ENCODE results near the gene KRTAP5-8. TPM values are rescaled to one million over a fixed set of nuclear protein-coding genes. Genes with fewer than 3 reads are reported as not detected.
"Not testable (repeated sequence)": the region's sequence is repeated elsewhere in the genome, so short reads cannot be mapped to it uniquely, and the experiment has no call there.

Gene KRTAP5-8, protein sequence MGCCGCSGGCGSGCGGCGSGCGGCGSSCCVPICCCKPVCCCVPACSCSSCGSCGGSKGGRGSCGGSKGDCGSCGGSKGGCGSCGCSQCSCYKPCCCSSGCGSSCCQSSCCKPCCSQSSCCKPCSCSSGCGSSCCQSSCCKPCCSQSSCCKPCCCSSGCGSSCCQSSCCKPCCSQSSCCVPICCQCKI
- polyA plus RNA-seq = not detected

DNA sequence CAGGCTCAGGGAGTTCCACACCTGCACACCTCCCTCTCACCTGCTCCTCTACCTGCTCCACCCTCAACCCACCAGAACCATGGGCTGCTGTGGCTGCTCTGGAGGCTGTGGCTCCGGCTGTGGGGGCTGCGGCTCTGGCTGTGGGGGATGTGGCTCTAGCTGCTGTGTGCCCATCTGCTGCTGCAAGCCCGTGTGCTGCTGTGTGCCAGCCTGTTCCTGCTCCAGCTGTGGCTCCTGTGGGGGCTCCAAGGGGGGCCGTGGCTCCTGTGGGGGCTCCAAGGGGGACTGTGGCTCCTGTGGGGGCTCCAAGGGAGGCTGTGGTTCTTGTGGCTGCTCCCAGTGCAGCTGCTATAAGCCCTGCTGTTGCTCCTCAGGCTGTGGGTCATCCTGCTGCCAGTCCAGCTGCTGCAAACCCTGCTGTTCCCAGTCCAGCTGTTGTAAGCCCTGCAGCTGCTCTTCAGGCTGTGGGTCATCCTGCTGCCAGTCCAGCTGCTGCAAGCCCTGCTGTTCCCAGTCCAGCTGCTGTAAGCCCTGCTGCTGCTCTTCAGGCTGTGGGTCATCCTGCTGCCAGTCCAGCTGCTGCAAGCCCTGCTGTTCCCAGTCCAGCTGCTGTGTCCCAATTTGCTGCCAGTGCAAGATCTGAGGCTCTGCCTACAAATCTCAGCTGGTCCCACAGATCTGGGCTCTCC, at the start of gene KRTAP5-8:
Gene KRTAP5-8 (plus strand): TSS at position 49 of the 689 bp plus-strand sequence. CDS start 31 bp downstream, at position 80.
- not testable (repeated sequence) for H3K27ac Mint-ChIP-seq; H3K36me3 Mint-ChIP-seq; H3K27me3 Mint-ChIP-seq (ENCODE audit: low read depth in 3 of 3); H3K4me1 Mint-ChIP-seq; H3K9me3 Mint-ChIP-seq; H3K4me3 Mint-ChIP-seq; DNase-seq

DNA sequence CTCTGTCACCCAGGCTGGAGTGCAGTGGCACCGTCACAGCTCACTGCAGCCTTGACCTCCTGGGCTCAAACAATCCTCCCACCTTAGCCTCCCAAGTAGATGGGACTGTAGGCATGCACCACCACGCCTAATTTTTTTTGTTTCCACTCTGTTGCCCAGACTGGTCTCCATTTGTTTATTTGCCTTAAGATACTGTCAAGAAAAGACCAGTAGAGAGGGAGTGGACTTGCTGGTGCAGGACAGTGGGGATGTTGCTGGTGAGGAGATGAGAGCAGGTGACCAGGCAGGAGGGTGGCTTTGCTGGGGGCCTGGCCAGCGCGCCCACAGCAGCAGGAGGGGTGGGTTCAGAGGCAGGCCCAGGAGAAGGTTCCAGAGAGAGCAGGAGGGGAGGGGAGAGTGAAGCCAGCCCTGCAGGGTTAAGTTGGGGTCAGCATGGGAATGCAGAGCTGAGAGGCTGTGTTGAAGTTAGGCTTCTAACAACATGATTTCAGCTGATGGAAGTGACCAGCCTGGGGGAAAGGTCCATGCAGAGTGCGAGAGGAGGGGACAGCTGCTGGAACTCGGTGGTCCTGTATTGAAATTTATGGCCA, 49.0 kb upstream of the KRTAP5-8 start:
- no peaks in the 10 kb centered on the region for H3K9me3 Mint-ChIP-seq
- no peak overlapping the region for H3K4me3 Mint-ChIP-seq
- peak overlapping the region in 3 of 6 donors; percentile 35 to 55 (median 49) for H3K27ac Mint-ChIP-seq
- no peak for DNase-seq
- H3K36me3 Mint-ChIP-seq = peaks cover 35 to 57% (median 41%) of the 10 kb centered on the region in 3 donors
- peaks cover 0 to 3% (median 0%) of the 10 kb centered on the region in 3 donors for H3K27me3 Mint-ChIP-seq (ENCODE audit: low read depth in 3 of 3)
- H3K4me1 Mint-ChIP-seq = no peaks in the 10 kb centered on the region

DNA sequence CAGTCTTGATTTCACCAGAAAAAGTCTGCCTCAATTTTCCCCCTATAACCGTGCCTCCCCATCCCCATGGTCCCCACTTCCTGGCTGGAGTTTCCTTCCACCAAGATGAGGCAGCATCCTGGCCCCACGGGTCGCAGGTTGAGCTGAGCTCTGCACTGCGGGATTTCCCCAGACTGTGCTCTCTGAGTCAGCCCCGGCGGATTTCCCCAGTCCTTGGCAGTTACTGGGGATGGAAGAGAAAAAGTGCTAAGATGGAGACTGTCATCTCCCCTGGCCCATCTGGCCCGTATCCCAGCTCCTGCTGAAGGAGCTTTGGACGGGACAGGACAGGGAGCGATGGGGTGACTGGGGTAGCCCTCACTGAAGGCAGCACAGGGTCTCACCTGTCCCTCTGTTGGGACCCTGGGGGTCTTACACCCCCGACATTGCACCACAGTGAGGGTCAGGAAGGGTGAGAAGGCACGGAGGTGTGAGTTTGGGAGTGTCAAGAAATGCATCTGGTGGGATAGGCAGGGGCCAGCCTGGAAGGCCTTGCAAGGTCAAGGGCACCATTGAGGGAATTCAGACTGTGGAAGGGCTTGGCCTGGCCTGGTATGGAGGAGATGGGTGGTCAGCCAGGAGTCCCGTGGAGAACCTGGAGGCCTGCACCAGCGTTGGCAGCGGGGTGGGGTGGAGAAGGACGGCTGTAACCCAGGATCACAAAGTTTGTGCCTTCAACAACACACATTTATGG, 48.3 kb upstream of the KRTAP5-8 start:
- Mint-ChIP-seq H3K4me1 (no peaks in the 10 kb centered on the region), H3K27ac (peak overlapping the region in 2 of 6 donors; percentile 49 to 55), H3K9me3 (no peaks in the 10 kb centered on the region), H3K36me3 (peaks cover 31 to 56% (median 36%) of the 10 kb centered on the region in 3 donors), H3K27me3 (ENCODE audit: low read depth in 3 of 3) (peaks cover 0 to 3% (median 0%) of the 10 kb centered on the region in 3 donors), H3K4me3 (no peak overlapping the region)
- no peak for DNase-seq

DNA sequence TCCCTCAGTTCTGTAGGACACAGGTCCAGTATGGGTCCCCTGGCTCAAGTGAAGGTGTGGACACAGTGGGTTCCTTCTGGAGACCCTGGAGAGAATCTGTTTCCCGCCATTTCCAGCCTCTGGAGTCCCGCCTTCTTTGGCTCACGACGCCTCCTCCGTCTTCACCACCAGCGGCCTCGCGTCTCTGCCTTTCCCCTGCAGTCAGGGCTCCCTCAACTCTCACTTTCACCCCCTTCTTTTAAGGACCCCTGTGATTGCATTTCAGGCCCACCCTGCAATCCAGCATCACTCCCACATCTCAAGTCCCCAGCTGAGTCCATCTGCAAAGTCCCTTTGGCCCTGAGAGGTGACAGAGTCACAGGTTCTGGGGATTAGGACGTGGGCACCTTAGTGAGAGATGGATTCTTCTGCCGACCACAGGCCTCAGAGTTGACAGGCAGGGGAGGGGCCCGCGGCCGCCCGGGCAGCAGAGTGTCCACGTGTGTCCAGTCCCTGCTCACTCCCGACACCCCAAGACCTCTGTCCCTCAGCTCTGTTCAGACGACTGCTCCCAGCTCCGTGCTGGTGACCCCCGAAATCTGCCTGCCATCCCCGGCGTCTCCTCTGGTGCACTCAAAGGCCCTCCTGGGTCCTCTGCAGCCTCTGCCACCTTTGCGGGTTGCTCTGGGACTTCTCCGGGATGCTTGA, 47.6 kb upstream of the KRTAP5-8 start:
- Mint-ChIP-seq H3K27me3 (ENCODE audit: low read depth in 3 of 3) (peaks cover 0 to 3% (median 0%) of the 10 kb centered on the region in 3 donors), H3K9me3 (no peaks in the 10 kb centered on the region), H3K36me3 (peaks cover 33 to 56% (median 35%) of the 10 kb centered on the region in 3 donors), H3K27ac (no peak overlapping the region), H3K4me3 (no peak overlapping the region), H3K4me1 (no peaks in the 10 kb centered on the region)
- DNase-seq = no peak

DNA sequence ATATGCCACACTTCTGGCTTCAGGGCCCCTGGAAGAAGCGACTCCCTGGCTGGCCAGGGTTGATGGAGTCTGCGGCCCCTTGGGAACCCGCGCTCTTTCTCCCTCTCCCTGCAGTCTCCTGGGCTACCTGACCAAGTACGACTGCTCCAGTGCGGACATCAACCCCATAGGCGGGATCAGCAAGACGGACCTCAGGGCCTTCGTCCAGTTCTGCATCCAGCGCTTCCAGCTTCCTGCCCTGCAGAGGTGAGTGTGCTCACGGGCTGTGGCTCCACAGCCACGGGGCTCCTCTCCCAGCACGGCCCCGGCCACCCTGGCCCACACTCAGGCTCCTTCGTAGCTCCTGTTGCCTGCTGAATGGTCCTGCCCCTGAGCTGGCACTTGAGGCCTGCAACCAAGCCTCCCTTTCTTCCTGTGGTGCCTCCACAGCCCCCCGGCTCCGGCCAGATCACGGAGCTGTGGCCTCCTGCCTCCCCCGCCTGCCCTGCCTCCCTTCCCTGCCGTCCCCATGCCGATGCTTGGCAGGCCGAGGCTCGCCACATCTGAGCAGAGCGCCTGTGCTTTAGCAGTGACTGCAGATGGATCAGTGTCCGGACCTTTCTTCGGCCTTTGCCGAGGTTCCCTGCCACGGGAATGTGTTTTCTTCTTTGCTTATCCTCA, 47.0 kb upstream of the KRTAP5-8 start:
- peaks cover 0 to 3% (median 2%) of the 10 kb centered on the region in 3 donors for H3K27me3 Mint-ChIP-seq (ENCODE audit: low read depth in 3 of 3)
- no peak overlapping the region for H3K27ac Mint-ChIP-seq
- no peak overlapping the region for H3K4me3 Mint-ChIP-seq
- H3K4me1 Mint-ChIP-seq = no peaks in the 10 kb centered on the region
- DNase-seq = no peak
- peaks cover 33 to 54% (median 33%) of the 10 kb centered on the region in 3 donors for H3K36me3 Mint-ChIP-seq
- H3K9me3 Mint-ChIP-seq = no peaks in the 10 kb centered on the region

DNA sequence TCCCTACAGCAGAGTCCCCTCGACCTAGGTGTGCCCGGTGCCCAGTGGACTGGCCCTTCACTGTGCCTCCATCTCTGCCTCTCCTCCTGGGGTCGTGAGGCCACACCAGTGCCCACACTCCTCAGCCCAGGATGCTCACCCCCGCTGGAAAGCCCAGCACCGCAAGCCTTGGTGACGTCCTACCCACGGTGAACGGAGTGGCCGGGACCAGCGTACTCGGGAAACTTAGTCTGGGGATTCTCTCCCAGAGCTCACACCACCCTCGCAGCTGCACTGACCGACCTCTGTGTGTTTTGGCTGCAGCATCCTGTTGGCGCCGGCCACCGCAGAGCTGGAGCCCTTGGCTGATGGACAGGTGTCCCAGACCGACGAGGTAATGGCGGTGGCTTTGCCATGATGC, 46.3 kb upstream of the KRTAP5-8 start:
- H3K27me3 Mint-ChIP-seq (ENCODE audit: low read depth in 3 of 3) = peaks cover 0 to 3% (median 2%) of the 10 kb centered on the region in 3 donors
- no peaks in the 10 kb centered on the region for H3K9me3 Mint-ChIP-seq
- no peak overlapping the region for H3K27ac Mint-ChIP-seq
- no peak for DNase-seq
- H3K4me3 Mint-ChIP-seq = no peak overlapping the region
- H3K4me1 Mint-ChIP-seq = no peaks in the 10 kb centered on the region
- peaks cover 28 to 49% (median 28%) of the 10 kb centered on the region in 3 donors for H3K36me3 Mint-ChIP-seq

DNA sequence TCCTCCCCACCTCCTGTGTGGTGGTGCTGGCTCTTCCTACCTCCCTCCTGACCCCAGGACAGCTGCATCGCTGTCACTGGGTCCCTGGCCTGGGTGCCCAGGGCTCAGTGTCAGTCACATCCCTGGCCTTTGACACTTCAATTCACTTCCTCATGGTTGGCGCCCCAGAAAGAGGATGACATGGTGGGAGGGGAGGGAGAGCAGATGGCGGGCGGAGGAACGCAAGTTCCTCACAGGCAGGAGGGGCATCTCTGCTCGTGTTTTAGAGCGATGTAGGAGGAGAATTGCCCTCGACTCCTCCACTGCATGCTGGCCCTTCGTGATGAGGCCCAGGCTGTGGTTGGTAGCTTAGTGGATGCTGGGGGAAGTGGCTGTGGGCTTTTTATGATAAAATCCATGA, 45.9 kb upstream of the KRTAP5-8 start:
- Mint-ChIP-seq H3K27ac (peak overlapping the region in 1 of 6 donors; percentile 25), H3K4me3 (no peak overlapping the region), H3K27me3 (ENCODE audit: low read depth in 3 of 3) (peaks cover 0 to 3% (median 2%) of the 10 kb centered on the region in 3 donors), H3K36me3 (peaks cover 30 to 51% (median 31%) of the 10 kb centered on the region in 3 donors), H3K9me3 (no peaks in the 10 kb centered on the region), H3K4me1 (no peaks in the 10 kb centered on the region)
- DNase-seq = no peak

DNA sequence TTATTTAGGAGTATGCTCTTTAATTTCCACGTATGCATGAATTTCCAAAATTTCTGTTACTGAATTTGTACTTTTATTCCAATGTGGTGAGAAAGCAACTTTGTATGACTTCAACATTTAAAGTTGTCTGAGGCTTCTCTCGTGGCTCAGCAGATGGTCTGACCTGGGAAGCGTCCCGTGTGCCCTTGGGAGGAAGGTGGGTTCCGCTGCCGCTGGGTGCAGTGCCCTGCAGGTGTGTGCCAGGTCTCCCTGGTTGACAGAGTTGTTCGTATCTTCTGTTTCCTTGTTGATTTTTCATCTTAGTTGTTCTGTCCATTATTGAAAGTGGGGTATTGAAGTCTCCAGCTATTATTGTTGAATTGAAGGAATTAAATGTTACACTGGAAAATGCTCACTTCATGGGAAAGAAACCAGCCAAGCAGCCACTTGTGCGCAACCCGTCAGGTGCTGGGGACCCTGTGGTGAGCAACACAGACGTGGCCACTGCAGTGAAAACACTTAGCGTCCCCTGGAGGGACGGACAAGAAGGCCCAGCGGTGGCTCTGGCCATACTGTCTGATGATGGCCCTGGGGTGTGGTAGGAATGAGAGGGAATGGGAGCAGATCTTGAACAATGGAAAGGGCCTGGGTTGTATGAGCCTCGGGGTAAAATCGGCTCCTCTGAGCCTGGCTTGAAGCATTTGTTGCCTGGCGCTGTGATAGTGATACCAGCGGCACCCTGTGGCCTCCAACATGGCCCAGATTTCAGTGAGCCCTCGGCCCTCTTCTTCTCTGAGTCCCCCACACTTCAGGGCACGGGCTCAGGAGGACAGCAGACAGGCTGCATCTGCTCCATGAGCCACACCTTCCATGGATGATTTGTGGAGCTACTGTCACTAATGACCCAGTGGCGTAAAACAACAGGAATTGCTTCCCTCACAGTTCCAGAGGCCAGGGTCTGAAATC, 42.3 kb upstream of the KRTAP5-8 start:
- no peaks in the 10 kb centered on the region for H3K9me3 Mint-ChIP-seq

DNA sequence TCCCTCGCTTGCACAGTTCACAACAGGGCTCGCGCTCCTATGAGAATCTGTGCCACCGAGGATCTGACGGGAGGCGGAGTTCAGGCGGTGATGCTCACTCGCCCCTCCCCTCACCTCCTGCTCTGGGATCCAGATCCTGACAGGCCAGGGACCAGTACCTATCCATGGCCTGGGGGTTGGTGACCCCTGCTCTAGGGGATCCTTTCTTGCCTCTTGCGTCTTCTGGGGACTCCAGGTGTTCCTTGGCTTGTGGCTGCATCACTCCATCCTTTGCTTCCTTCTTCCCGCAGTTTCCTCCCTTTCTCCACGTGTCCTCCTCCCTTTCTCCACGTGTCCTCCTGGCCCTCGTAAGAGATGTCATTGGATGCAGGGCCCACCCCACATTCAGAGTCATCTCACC, 41.4 kb upstream of the KRTAP5-8 start:
- DNase-seq = no peak
- peaks cover 0 to 2% (median 0%) of the 10 kb centered on the region in 3 donors for H3K27me3 Mint-ChIP-seq (ENCODE audit: low read depth in 3 of 3)
- H3K4me1 Mint-ChIP-seq = no peaks in the 10 kb centered on the region
- no peak overlapping the region for H3K4me3 Mint-ChIP-seq
- no peaks in the 10 kb centered on the region for H3K9me3 Mint-ChIP-seq
- peaks cover 47 to 65% (median 47%) of the 10 kb centered on the region in 3 donors for H3K36me3 Mint-ChIP-seq
- peak overlapping the region in 1 of 6 donors; percentile 64 for H3K27ac Mint-ChIP-seq

More for the DNA sequence above, 42.3 kb upstream of the KRTAP5-8 start:
- DNase-seq = no peak
- Mint-ChIP-seq H3K27me3 (ENCODE audit: low read depth in 3 of 3) (peaks cover 0 to 2% (median 0%) of the 10 kb centered on the region in 3 donors), H3K4me1 (no peaks in the 10 kb centered on the region), H3K27ac (no peak overlapping the region), H3K36me3 (peaks cover 44 to 66% (median 46%) of the 10 kb centered on the region in 3 donors), H3K4me3 (no peak overlapping the region)

DNA sequence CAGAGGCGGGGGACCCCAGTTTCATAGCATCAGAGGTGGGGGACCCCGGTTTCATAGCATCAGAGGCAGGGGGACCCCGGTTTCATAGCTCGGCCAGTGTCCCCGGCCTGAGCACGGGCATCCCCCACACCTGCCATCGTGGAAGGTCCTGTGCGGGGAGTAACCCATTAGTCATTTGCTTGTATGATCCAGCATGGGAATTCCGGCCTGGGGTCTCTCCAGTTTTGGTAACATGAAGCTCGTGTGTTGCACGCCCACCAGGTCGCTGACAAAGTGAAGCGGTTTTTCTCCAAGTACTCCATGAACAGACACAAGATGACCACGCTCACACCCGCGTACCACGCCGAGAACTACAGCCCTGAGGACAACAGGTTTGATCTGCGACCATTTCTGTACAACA, 39.7 kb upstream of the KRTAP5-8 start:
- H3K4me3 Mint-ChIP-seq = no peak overlapping the region
- peaks cover 39 to 56% (median 41%) of the 10 kb centered on the region in 3 donors for H3K36me3 Mint-ChIP-seq
- no peak overlapping the region for H3K27ac Mint-ChIP-seq
- H3K4me1 Mint-ChIP-seq = no peaks in the 10 kb centered on the region
- peaks cover 0 to 2% (median 2%) of the 10 kb centered on the region in 3 donors for H3K27me3 Mint-ChIP-seq (ENCODE audit: low read depth in 3 of 3)
- no peak for DNase-seq
- no peaks in the 10 kb centered on the region for H3K9me3 Mint-ChIP-seq

DNA sequence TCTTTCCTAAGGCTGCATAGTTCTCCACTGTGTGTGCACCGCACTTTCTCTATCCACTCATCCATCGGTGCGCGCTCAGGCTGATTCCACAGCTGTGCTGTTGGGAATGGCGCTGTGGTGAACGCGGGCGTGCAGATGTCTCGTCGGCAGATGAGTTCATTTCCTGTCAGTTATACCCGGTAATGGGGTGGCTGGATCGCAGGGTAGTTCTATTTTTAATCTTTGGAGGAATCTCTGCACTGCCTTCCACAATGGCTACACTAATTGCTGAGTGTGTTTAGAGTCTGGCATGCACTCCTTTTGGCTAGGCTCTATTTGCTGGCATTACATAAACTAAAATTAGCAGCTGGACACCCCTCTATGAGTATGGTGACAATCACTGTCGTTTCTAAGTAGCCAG, 38.7 kb upstream of the KRTAP5-8 start:
- no peak for DNase-seq
- Mint-ChIP-seq H3K4me3 (no peak overlapping the region), H3K4me1 (no peaks in the 10 kb centered on the region), H3K27me3 (ENCODE audit: low read depth in 3 of 3) (peaks cover 0 to 2% (median 2%) of the 10 kb centered on the region in 3 donors), H3K9me3 (no peaks in the 10 kb centered on the region), H3K36me3 (peaks cover 38 to 60% (median 39%) of the 10 kb centered on the region in 3 donors), H3K27ac (no peak overlapping the region)

DNA sequence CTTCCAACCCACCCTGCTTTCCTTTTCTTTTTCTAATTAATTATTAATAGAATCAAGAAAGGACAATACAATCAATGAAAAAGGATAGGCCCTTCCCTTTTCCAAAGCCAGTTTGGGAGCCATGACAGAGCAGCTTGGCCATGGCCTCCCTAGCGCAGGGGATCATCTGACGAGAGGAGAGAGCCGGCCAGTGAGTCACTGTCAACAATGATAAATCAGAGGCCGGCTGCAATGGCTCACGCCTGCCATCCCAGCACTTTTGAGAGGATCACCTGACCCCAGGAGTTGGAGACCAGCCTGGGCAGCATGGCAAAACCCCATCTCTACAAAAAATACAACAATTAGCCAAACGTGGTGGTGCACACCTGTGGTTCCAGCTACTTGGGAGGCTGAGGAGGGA, 38.3 kb upstream of the KRTAP5-8 start:
- no peak overlapping the region for H3K27ac Mint-ChIP-seq
- H3K27me3 Mint-ChIP-seq (ENCODE audit: low read depth in 3 of 3) = peaks cover 0 to 2% (median 2%) of the 10 kb centered on the region in 3 donors
- no peak overlapping the region for H3K4me3 Mint-ChIP-seq
- H3K4me1 Mint-ChIP-seq = no peaks in the 10 kb centered on the region
- no peaks in the 10 kb centered on the region for H3K9me3 Mint-ChIP-seq
- no peak for DNase-seq
- peaks cover 39 to 56% (median 39%) of the 10 kb centered on the region in 3 donors for H3K36me3 Mint-ChIP-seq

All from immature natural killer cell (primary cell).